Stimulated activated CD4-positive, alpha-beta T cell treated with anti-CD3 and anti-CD28 coated beads, Interleukin-1b, Interleukin-23, amount 100 ng/mL, for 24 hours (primary cell): ENCODE data around the gene PPP3CB.

Experiments used
- DNase-seq, 4 experiments: peaks; one replicate each; pipeline ENCODE4 v3.0.0-alpha.2; 2020; ENCODE audit warnings: low read depth in 4 of 4, low spot score in 1 of 4

The PPP3CB gene

DNA sequence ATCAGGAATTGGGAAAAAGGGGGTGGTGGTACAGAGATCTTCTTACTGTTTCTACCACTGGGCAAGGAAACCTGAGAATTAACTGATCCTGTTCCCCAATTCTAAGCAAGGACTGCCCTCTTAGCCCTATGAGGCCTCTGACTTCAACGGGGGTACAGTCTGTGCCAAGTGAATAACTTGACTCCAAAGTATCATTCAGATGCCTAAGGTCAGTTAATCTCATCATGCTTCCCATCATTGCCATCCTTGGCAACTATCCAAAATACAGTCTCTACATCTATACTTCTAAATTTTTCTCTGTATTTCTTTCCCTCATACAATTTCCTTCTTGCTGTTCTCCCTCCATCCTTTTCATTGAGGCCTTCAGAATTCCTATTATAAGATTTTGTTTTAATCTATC is 10.5 kb downstream of the PPP3CB start:
- DNase-seq, result no peak

DNA sequence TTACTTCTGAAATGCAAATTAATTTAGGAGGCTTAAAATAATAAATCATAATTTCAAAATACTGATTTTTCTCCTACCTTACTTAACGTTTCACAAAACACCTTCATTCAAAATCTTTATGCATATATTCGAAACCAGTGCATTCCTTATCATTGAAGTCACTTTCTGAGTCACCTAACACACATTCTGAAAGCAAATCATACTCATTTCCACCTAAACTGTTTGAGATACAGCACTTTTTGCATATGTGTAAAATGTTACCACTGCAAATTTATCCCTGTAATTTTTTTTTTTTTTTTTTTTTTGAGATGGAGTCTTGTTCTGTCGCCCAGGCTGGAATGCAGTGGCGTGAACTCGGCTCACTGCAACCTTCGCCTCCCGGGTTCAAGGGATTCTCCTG is 15.7 kb downstream of the PPP3CB start:
- no peak for DNase-seq

GRCh38 chr10:73478636-73479035 is 17.2 kb downstream of the PPP3CB start:
- DNase-seq, result no peak

DNA sequence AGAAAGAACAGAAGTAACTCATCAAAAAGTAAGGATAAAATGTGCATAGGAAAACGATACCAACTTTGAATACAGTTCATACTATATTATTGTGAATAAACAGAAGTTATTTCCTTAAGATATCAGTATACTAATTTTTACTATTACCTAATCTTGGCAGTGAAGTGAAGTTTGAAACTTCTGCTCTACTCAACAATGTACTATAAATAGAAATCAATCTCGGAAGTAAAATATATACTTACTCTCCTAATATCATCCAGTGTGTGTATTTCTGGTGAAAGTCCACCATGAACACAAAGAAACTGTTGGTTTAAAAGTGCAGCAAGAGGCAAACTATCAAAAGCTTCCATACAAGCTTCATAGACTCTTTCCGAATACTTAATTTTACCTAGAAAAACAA is 24.6 kb downstream of the PPP3CB start:
- DNase-seq, result no peak

- no peak for DNase-seq
Measured at GRCh38 chr10:73469579-73469978, 26.2 kb downstream of the PPP3CB start.

DNA sequence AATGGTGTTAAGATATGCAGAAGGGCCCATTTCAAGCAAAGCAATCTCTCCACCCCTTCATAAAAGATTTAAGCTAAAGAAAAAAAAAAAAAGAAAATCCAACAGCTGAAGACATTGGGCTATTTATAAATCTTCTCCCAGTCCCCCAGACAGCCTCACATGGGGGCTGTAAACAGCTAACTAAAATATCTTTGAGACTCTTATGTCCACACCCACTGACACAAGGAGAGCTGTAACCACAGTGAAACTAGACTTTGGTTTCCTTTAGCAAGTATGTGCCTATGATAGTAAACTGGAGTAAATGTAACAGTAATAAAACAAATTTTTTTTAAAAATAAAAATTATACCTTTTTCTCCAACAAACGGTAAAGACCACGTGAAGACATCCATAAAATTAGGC is 28.6 kb downstream of the PPP3CB start:
- DNase-seq, result no peak

GRCh38 chr10:73465978-73466726 is 29.7 kb downstream of the PPP3CB start:
- no peak for DNase-seq

DNA sequence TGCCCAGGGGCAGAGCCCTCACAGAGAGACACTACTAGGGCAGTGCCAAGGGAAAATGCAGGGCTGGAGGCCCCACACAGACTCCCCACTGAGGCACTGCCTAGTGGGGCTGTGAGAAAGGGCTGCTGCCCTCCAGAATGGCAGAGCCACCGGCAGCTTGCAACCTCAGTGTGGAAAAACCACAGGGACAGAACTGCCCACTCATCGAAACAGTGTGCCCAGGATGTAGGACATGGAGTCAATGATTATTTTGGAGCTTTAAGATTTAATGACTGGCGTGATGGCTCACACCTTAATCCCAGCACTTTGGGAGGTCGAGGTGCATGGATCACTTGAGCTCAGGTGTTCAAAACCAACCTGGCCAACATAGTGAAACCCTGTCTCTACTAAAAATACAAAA is 34.9 kb downstream of the PPP3CB start:
- DNase-seq, result no peak

DNA sequence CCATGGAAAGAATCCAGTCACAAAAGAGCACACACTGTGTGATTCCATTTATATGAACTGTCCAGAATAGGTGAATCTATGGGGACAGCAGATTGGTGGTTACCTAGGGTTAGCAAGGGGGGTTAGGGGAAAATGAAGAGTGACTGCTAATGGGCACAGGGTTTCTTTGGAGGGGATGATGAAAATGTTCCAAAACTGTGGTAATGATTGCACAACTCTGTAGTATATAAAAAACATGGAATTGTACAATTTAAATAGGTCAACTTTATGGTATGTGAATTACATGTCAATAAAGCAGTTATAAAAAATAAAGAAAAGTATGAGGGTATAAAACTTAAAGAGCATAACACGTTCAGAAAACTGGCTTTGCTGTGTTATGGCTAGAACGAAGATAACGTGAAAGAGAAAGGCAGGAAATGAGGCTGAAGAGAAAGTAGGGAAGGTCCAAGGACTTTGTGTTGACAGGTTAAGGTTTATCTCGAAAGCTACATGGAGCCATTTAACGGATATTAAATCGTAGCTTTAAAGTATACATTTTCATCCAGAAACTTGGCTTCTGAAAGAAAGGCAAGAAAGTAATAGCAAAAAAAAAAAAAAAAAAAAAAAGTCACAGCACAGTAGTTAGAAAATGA is 36.0 kb downstream of the PPP3CB start:
- DNase-seq, result no peak

GRCh38 chr10:73456187-73456890 is 39.5 kb downstream of the PPP3CB start:
- no peak for DNase-seq

GRCh38 chr10:73449113-73449512 is 46.7 kb downstream of the PPP3CB start:
- DNase-seq, result no peak

DNA sequence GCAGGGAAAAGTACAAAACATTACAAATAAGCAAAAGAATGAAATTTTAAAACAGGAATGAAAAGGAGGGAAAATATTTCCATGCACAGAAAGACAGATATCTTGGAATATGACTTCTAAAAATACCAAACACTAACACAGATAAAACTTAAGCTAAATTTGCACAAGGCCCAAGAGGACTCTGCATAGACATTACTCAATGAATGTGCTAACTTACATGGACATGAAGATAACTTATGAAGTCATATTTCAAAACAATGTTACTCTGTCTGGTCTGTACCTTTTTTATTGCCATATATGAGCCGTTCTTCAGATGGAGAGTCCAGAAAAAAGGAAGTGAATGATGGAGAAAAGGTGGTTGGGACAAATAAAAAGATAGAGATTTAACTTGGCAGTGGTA is 47.4 kb downstream of the PPP3CB start:
- no peak for DNase-seq

DNA sequence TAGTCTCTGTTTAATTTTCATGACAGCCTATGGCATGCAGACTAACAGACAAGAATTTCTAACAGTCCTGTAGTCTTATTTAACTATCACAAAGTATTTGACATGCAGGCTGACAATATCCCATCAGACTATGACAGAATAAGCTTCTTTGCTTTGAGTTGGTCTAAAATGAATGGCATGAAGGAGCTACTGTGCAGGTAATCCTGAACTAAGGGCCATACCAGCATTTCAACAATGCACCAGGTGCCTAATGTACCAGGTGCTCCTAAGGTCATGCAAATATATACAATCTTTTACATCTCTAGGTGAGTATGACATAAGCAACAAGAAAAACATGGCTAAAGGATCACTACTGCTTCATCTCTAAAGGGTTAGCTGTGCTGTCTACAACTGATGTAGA is 48.9 kb downstream of the PPP3CB start:
- no peak for DNase-seq

DNA sequence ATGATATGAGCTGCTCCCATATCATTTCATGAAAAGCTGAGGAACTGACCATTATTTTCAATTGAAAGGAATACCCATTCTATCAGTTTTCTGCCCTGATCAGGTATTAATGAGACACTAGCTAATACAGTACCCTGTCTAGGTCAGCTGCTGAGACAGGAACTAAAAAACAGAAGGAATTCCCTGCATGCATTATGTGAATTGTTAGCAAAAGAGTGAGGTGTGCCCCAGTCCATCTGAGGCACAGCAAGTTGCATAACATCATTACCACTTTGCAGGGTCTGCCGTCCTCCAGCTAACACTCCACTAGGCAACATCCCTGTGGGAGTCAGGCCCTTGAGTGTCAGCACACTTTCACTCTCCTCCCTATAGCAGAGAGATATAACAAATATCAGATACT is 51.4 kb downstream of the PPP3CB start:
- no peak for DNase-seq

GRCh38 chr10:73439605-73440312 is 56.1 kb downstream of the PPP3CB start:
- no peak for DNase-seq

- DNase-seq, result no peak
Measured at GRCh38 chr10:73439055-73439454, 56.8 kb downstream of the PPP3CB start.

- no peak for DNase-seq
Measured at GRCh38 chr10:73433538-73433867, 62.3 kb downstream of the PPP3CB start, which contains the start of gene MSS51. Gene MSS51, minus strand, starts transcription at chr10:73433561. Its CDS starts 5,277 bp downstream, at chr10:73428284.

DNA sequence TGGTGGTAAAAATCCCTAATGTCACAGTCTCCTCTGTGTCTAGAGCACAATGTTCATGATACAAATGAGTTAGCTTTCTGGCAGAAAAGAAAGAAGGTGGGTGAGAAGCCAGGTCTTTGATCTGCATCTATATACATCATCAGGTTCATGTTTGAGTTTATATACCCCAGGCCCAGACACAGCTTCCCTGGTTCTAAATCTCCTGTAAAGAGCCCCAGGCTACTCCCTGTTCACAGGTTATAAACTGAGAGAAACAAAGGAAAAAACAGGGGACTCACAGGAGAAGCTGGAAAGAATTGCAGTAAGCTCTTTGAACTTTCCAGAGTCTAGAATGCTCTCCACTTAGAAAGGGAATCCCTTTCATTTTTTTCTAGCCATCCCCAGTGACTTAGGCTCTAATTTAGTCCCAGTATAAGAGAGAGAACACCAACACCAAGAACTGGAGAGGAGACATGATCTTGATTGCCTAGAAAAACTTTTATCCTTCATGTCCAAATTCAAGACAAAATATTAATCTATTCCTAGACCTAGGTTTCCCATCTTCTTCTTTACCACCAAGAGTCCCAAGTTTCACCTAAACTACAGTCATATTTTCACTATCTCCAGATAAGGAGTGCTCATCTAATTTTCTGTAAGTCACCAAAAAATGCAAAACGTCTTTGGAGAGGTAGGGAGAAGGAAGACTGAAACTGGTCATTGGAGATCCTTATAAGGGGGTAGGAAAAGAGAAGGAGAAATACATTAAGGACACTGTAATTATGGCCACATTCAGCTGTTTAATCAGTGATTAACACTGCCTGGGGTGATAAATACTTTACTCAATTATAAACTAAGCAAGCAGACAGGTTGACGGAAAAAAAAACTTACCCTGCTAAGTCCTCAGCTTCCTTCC is 62.9 kb downstream of the PPP3CB start:
- no peak for DNase-seq

DNA sequence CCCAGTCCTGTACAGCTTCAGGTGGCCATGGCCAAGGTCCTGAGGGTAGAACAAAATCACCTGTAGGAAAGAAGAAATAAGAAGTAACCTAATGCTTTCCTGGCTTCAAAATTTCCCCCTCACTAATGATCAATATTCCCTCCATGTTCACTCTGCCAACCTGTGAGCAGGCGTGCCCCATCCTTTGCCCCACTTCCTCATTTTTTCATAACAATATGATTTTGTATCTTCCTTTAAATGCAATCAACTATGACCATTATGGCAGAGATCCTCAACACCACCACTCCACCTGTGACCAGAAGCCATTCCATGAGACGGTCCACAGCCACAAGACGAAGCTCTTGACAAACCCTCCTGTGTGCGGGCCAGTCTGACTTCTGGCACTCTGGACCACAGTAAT is 69.5 kb downstream of the PPP3CB start:
- DNase-seq, result no peak

DNA sequence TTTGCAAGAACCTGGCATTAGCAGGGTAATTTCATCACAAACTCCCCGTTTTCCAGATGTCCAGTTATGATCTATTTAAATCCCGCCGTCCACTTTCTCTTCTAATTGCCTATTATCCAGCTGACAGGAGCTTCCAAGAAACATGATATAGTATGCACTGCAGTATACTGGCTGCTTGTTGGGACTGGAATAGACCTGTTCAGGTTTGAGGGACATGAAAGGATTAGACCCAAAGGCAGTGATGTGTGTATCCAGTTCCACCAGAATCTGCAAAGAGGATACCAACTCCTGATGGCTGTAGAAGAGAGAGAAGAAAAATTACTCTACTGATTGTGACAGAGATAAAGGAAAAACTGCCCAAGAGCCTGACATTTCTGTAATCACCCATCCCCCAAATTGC is 71.3 kb downstream of the PPP3CB start:
- no peak for DNase-seq

GRCh38 chr10:73423309-73423708 is 72.5 kb downstream of the PPP3CB start:
- DNase-seq, result no peak
